ENCODE results near the gene UGDH. TPM values are rescaled to one million over a fixed set of nuclear protein-coding genes. Genes with fewer than 3 reads are reported as not detected.
"Not testable (repeated sequence)": the region's sequence is repeated elsewhere in the genome, so short reads cannot be mapped to it uniquely, and the experiment has no call there.

UGDH gene
- total and polyA plus RNA-seq, 4 experiments from 2014 or later: 18.5 to 34.9 (median 24.0) TPM

DNA sequence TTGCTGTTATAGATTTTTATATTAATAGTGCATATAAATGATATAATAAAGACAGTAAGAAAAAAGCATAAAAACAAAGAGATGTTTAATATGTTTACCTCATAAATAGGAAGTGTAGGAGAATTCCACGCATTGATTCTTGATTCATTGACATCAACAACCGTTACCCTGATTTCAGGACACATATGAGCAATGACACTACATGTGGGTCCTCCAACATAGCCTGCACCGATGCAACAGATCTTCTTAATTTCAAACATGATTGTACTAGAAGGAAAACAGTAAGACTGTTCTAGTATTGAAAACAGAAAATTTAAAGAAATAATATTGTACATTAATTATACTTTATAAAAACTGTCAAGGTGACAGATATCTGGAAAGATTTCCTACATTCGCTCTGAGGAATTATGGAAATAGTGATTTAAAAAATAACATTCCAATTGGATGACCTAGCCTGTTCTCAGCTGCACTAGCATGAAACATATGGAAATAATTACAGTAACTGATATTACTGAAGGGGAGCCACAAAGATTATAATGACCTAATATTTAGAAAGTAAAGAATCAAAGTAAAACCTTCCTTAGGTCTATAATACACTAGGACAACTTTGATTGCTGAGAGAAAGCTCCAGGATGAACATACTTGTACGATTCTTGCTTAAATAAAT lies 5.9 kb downstream of the UGDH start:
- intact Hi-C loops (cut with micrococcal nuclease): no loop called here
- Histone ChIP-seq H3K9me3 (ENCODE audit: control insufficient read depth in 1 of 2, low read length in 2 of 2) (no peaks in the 10 kb centered on the region), H3K36me3 (ENCODE audit: insufficient read depth, low read length) (no peaks in the 10 kb centered on the region), H3K4me1 (ENCODE audit: insufficient read depth, low read length) (peaks cover 8% of the 10 kb centered on the region), H3K27me3 (ENCODE audit: insufficient read depth, low read length) (no peaks in the 10 kb centered on the region), H3K27ac (ENCODE audit: low read depth, low read length) (no peak overlapping the region), H3K4me3 (ENCODE audit: low read length in 2 of 2) (no peak overlapping the region)
- CTCF ChIA-PET (ENCODE audit: partially characterized antibody): interaction anchor here (1.3 kb wide), 1 partner anchor 53 kb away, joined by 4 read pairs; no protein-coding TSS in a partner anchor
- Mint-ChIP-seq H3K4me3 (no peak overlapping the region), H3K27me3 (no peaks in the 10 kb centered on the region), H3K9me3 (no peaks in the 10 kb centered on the region), H3K36me3 (peaks cover 0 to 1% of the 10 kb centered on the region in 2 donors), H3K27ac (no peak overlapping the region), H3K4me1 (peaks cover 5 to 12% (median 6%) of the 10 kb centered on the region in 4 donors)
- DNase-seq: no peak
- POLR2A ChIA-PET (ENCODE audit: partially characterized antibody): no interaction called here

DNA sequence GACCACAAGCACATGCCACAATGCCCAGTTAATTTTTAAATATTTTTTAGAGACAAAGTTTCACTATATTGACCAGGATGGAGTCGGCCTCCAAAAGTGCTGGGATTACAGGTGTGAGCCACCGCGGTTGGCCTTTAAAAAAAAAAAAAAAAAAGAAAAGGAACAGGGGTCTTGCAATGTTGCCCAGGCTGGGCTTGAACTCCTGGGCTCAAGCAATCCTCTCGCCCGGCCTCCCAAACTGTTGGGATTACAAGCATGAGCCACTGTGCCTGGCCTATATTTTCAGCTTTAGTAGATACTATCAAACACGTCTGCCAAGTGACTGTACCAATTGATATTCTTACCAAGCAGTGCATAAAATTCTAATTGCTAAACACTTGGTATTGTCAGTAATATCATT lies 8.8 kb downstream of the UGDH start:
- no peak for DNase-seq
- Histone ChIP-seq H3K4me3 (ENCODE audit: low read length in 2 of 2) (no peak overlapping the region), H3K4me1 (ENCODE audit: insufficient read depth, low read length) (no peaks in the 10 kb centered on the region), H3K36me3 (ENCODE audit: insufficient read depth, low read length) (no peaks in the 10 kb centered on the region), H3K9me3 (ENCODE audit: control insufficient read depth in 1 of 2, low read length in 2 of 2) (no peaks in the 10 kb centered on the region), H3K27me3 (ENCODE audit: insufficient read depth, low read length) (no peaks in the 10 kb centered on the region), H3K27ac (ENCODE audit: low read depth, low read length) (no peak overlapping the region)
- POLR2A ChIA-PET (ENCODE audit: partially characterized antibody): no interaction called here
- Mint-ChIP-seq H3K27me3 (no peaks in the 10 kb centered on the region), H3K27ac (peak overlapping the region in 1 of 7 donors; percentile 19), H3K36me3 (peaks cover 3 to 8% of the 10 kb centered on the region in 2 donors), H3K4me1 (no peaks in the 10 kb centered on the region), H3K4me3 (no peak overlapping the region), H3K9me3 (no peaks in the 10 kb centered on the region)
- intact Hi-C loops (cut with micrococcal nuclease): no loop called here
- CTCF ChIA-PET (ENCODE audit: partially characterized antibody): no interaction called here

- Histone ChIP-seq H3K4me1 (ENCODE audit: insufficient read depth, low read length) (no peaks in the 10 kb centered on the region), H3K36me3 (ENCODE audit: insufficient read depth, low read length) (no peaks in the 10 kb centered on the region), H3K27me3 (ENCODE audit: insufficient read depth, low read length) (no peaks in the 10 kb centered on the region), H3K27ac (ENCODE audit: low read depth, low read length) (no peak overlapping the region), H3K4me3 (ENCODE audit: low read length in 2 of 2) (no peak overlapping the region), H3K9me3 (ENCODE audit: control insufficient read depth in 1 of 2, low read length in 2 of 2) (no peaks in the 10 kb centered on the region)
- Mint-ChIP-seq H3K9me3 (no peaks in the 10 kb centered on the region), H3K27ac (no peak overlapping the region), H3K4me1 (no peaks in the 10 kb centered on the region), H3K36me3 (peaks cover 11 to 22% of the 10 kb centered on the region in 2 donors), H3K4me3 (no peak overlapping the region), H3K27me3 (no peaks in the 10 kb centered on the region)
- intact Hi-C loops (cut with micrococcal nuclease): no loop called here
- ChIA-PET POLR2A (ENCODE audit: partially characterized antibody) (interaction anchor here (0.6 kb wide), 1 partner anchor 62 kb away, joined by 3 read pairs; no protein-coding TSS in a partner anchor), CTCF (ENCODE audit: partially characterized antibody) (no interaction called here)
- no peak for DNase-seq
Observed at GRCh38 chr4:39516407-39516966, 10.8 kb downstream of the UGDH start.

DNA sequence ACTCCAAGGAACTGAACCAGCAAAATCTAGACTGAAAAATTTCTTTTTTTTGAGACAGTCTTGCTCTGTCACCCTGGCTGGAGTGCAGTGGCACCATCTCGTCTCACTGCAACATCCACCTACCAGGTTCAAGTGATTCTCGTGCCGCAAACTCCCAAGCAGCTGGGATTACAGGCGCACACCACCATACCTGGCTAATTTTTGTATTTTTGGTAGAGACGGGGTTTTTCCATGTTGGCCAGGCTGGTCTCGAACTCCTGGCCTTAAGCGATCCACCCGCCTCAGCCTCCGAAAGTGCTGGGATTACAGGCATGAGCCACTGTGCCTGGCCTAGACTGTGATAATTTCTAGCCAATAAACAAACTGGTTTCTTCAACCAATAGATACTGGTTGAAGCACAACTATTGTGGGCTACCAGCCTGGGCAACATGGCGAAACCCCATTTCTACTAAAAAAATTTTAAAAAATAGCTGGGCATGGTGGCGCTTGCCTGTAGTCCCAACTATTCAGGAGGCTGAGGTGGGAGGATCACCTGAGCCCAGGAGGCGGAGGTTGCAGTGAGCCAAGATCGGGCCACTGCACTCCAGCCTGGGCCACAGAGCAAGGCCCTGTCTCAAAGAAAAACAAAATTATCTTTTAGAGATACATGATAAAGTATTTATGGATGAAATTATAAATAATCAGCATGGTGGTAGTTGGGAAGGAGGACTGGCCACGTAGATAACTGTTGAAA lies 11.4 kb downstream of the UGDH start:
- H3K4me1 Mint-ChIP-seq; DNase-seq; H3K36me3 ChIP-seq (ENCODE audit: insufficient read depth, low read length); H3K4me3 Mint-ChIP-seq; H3K27me3 ChIP-seq (ENCODE audit: insufficient read depth, low read length); H3K9me3 ChIP-seq (ENCODE audit: control insufficient read depth in 1 of 2, low read length in 2 of 2); H3K4me1 ChIP-seq (ENCODE audit: insufficient read depth, low read length); CTCF ChIA-PET (ENCODE audit: partially characterized antibody); H3K9me3 Mint-ChIP-seq; H3K27ac Mint-ChIP-seq; intact Hi-C loops (cut with micrococcal nuclease); H3K27ac ChIP-seq (ENCODE audit: low read depth, low read length); H3K27me3 Mint-ChIP-seq; H3K4me3 ChIP-seq (ENCODE audit: low read length in 2 of 2): not testable (repeated sequence)
- peaks cover 11 to 22% of the 10 kb centered on the region in 2 donors for H3K36me3 Mint-ChIP-seq
- POLR2A ChIA-PET (ENCODE audit: partially characterized antibody): interaction anchor here (0.6 kb wide), 1 partner anchor 841 kb away, joined by 3 read pairs; no protein-coding TSS in a partner anchor

DNA sequence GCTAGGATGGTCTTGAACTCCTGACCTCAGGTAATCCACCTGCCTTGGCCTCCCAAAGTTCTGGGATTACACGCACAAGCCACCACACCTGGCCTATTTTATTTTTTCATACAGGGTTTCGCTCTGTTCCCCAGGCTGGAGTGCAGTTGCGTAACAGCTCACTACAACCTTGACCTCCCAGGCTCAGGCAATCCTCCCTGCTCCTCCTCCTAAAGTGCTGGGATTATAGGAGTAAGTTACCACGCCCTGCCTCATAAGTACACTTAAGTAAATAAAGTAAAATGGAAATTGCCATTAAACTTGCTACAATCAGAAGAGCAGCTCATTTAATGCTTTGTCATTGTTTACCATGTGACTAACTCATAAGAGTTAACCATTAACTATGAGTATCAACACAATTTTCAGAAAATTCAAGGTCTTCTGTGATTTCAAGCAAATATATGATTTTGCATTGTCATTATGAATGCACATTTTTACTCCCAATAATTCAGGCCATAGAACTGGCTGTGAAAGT lies 12.3 kb downstream of the UGDH start:
- no peaks in the 10 kb centered on the region for H3K4me1 ChIP-seq (ENCODE audit: insufficient read depth, low read length)
- no peaks in the 10 kb centered on the region for H3K27me3 ChIP-seq (ENCODE audit: insufficient read depth, low read length)
- Mint-ChIP-seq H3K27ac (no peak overlapping the region), H3K27me3 (no peaks in the 10 kb centered on the region), H3K36me3 (peaks cover 14 to 30% of the 10 kb centered on the region in 2 donors), H3K4me3 (no peak overlapping the region), H3K4me1 (no peaks in the 10 kb centered on the region), H3K9me3 (no peaks in the 10 kb centered on the region)
- POLR2A ChIA-PET (ENCODE audit: partially characterized antibody): interaction anchor here (0.6 kb wide), 1 partner anchor 840 kb away, joined by 3 read pairs; no protein-coding TSS in a partner anchor
- DNase-seq: no peak
- intact Hi-C loops (cut with micrococcal nuclease): no loop called here
- peaks cover 5% of the 10 kb centered on the region for H3K36me3 ChIP-seq (ENCODE audit: insufficient read depth, low read length)
- CTCF ChIA-PET (ENCODE audit: partially characterized antibody): no interaction called here
- no peak overlapping the region for H3K4me3 ChIP-seq (ENCODE audit: low read length in 2 of 2)
- H3K27ac ChIP-seq (ENCODE audit: low read depth, low read length): no peak overlapping the region
- H3K9me3 ChIP-seq (ENCODE audit: control insufficient read depth in 1 of 2, low read length in 2 of 2): no peaks in the 10 kb centered on the region

GRCh38 chr4:39514266-39514665 lies 13.0 kb downstream of the UGDH start:
- H3K36me3 ChIP-seq (ENCODE audit: insufficient read depth, low read length): peaks cover 11% of the 10 kb centered on the region
- intact Hi-C loops (cut with micrococcal nuclease); CTCF ChIA-PET (ENCODE audit: partially characterized antibody); H3K27me3 ChIP-seq (ENCODE audit: insufficient read depth, low read length); H3K4me3 ChIP-seq (ENCODE audit: low read length in 2 of 2); DNase-seq; H3K4me1 Mint-ChIP-seq; POLR2A ChIA-PET (ENCODE audit: partially characterized antibody); H3K27ac Mint-ChIP-seq; H3K9me3 ChIP-seq (ENCODE audit: control insufficient read depth in 1 of 2, low read length in 2 of 2); H3K4me1 ChIP-seq (ENCODE audit: insufficient read depth, low read length); H3K9me3 Mint-ChIP-seq; H3K27ac ChIP-seq (ENCODE audit: low read depth, low read length); H3K4me3 Mint-ChIP-seq; H3K27me3 Mint-ChIP-seq: not testable (repeated sequence)
- peaks cover 18 to 37% of the 10 kb centered on the region in 2 donors for H3K36me3 Mint-ChIP-seq

- CTCF ChIA-PET (ENCODE audit: partially characterized antibody): interaction anchor here (0.7 kb wide), 1 partner anchor 19 kb away, joined by 3 read pairs; no protein-coding TSS in a partner anchor
- Mint-ChIP-seq H3K4me1 (no peaks in the 10 kb centered on the region), H3K27me3 (no peaks in the 10 kb centered on the region), H3K36me3 (peaks cover 24 to 53% of the 10 kb centered on the region in 2 donors), H3K4me3 (no peak overlapping the region), H3K27ac (peak overlapping the region in 1 of 7 donors; percentile 22), H3K9me3 (no peaks in the 10 kb centered on the region)
- no peak for DNase-seq
- Histone ChIP-seq H3K27me3 (ENCODE audit: insufficient read depth, low read length) (no peaks in the 10 kb centered on the region), H3K27ac (ENCODE audit: low read depth, low read length) (no peak overlapping the region), H3K4me1 (ENCODE audit: insufficient read depth, low read length) (no peaks in the 10 kb centered on the region), H3K4me3 (ENCODE audit: low read length in 2 of 2) (no peak overlapping the region), H3K9me3 (ENCODE audit: control insufficient read depth in 1 of 2, low read length in 2 of 2) (no peaks in the 10 kb centered on the region), H3K36me3 (ENCODE audit: insufficient read depth, low read length) (peaks cover 26% of the 10 kb centered on the region)
- POLR2A ChIA-PET (ENCODE audit: partially characterized antibody): no interaction called here
- intact Hi-C loops (cut with micrococcal nuclease): no loop called here
Observed at GRCh38 chr4:39510348-39510929, 16.8 kb downstream of the UGDH start.
